LHCN-M2 (cell line): ENCODE data around the gene RBMS2. TPM values are rescaled to one million over a fixed set of nuclear protein-coding genes. Genes with fewer than 3 reads are reported as not detected.

ENCODE experiments used
- DNase-seq: peaks from one replicate; pipeline ENCODE4 v3.0.0-alpha.2; 2012; ENCODE audit warnings: low read depth
- total RNA-seq: library from RNA; depleted of rRNA; stranded (reverse); fragments of >200 nt; gene quantifications from 2 replicates; pipeline ENCODE4 v1.2.3, GENCODE V29; 2014

RBMS2 gene
- total RNA-seq, 1 experiment from 2014 or later = 13.0 TPM

- no peak for DNase-seq
Observed at GRCh38 chr12:56578983-56579546, 57.4 kb downstream of the RBMS2 start.

DNA sequence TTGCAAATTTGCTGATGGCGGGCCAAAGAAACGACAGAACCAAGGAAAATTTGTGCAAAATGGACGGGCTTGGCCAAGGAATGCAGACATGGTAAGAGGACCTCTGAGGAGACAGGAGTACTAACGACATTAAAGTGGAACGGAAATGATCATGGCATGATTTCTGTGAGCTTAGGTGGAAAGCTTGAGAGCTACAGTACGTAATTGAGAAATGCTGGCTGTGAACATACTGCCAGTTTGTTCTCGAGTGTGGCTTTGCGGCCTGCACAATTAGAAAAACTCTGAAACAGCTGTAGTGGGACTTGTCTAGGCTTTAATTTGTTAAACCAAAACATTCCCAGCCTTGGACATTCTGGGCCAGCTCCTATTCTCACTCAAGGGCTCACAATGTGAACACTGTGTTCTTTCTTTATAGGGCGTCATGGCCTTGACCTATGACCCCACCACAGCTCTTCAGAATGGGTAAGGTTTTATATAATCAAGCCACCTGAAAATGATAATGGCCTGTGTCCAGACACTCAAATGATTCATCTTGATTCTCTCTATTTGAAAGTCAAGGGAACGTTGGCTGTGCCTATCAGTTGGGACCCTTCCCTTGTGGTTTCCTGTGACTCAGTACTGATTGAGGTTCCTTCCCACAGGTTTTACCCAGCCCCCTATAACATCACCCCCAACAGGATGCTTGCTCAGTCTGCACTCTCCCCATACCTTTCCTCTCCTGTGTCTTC is 60.0 kb downstream of the RBMS2 start:
- DNase-seq = peak; percentile 63

DNA sequence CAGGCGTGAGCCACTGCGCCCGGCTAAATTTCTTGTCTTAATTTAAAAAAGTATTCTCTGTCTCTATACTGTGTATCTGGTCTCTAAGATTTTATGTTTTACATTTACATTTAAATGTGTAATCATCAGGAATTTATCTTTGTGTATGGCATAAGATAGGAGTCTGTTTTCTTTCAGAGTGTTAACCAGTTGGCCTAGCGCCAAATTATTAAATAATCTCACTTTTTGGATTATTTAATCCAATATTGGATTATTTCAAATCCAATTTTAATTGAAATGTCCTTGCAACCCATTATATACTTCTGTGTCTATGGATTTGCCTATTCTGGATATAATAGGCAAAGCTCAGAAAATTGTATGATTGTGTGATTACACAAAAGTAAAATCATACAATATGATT is 63.5 kb downstream of the RBMS2 start:
- no peak for DNase-seq

- DNase-seq = no peak
Observed at GRCh38 chr12:56589783-56590182, 68.2 kb downstream of the RBMS2 start.

DNA sequence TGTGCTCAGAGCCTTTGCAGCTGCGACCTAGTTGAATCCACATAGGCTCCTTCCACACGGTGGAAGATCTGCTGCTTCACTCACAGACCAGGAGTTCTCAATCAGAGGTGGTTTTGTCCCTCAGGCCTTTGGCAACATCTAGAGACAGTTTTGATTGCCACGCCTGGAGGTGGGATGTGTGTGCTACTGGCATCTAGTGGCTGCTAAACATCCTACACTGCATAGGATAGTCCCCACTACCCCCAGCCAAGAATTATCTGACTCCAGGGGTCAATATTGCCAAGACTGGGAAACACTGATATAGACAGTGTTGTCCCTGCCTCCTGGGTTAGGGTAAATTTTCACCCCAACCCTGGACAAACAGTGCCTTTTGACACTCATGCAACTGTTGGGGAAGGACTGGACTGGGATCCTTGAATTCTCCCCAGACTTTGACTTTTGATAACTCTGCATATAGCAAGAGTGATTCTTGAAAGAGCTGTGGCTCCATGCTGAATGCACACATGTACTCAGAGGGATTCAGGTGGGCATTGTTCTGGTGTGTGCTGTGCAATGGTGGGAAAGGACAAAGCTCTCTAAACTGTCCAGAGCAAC is 68.7 kb downstream of the RBMS2 start:
- DNase-seq = peak; percentile 32

DNA sequence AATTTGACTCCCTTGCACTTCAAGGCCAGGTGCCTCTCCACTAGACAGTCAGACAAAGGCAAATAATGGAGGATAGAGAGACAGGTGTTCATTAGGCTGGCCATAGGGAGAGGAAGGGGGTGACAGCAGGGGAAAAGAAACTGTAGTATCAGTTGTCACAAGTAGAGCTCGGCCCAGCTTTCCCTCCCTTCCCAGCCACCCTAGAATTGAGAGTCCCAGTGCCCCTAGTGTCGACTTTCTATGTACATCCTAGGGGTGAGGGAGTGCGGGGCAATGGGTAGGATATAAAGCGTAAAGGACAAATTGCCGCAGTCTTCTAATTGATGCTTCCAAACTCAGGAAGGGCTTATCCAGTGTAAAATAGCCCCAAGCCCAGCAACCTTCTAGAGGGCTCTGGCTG is 69.5 kb downstream of the RBMS2 start:
- DNase-seq = no peak

GRCh38 chr12:56591961-56592360 is 70.3 kb downstream of the RBMS2 start:
- DNase-seq = no peak

DNA sequence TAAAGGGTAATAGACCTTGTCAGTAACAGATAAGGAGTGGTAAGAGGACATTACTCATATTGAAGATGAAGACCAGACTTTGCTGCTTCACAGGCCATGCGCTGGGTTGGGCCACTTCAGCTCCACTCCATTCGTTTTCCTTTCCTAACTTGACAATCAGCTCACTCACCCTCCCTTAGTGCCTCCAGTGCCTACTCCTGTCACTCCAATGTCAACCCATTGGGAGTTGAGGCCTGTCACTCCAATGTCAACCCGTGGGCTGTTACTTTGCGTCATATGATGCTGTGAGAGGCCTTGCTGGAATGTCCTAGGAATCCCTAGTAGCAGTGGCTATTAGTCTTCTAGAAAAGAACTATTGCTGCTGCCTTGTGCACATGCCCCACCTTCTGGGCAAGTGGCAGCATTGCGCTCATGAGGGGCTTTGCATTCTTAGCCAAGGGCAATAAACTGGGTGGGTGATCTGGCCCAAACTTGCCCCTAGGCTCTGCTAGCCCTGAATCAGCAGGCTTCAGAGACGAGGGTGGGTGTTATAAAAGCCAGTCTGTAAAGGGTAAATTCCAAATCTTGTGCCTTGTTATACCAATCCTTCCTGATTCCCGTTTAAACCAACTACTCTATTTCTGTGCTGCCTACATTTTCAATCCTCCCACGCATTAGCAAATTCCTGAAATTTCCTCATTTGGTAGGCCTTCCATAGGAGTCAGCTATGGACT is 72.4 kb downstream of the RBMS2 start:
- peak; percentile 77 for DNase-seq

DNA sequence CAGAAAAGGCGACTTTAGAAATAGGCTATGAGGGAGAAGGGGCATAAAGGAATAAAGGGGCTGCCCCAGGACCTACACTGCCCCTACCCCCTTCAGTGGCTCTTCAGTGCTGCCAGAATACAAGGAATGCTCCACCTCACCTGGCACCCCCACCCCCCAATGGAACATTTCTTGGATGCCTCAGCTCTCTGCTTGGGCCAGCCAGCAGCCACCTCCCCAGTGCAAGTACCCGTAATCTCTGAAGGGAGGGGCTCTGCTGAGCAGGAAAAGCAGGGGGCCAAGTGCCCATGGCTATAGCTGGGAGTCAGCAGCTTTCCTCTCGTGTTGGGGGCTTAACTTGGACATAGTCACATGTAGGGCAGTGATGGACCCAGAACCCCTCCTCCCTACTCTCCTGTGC is 75.2 kb downstream of the RBMS2 start:
- no peak for DNase-seq

DNA sequence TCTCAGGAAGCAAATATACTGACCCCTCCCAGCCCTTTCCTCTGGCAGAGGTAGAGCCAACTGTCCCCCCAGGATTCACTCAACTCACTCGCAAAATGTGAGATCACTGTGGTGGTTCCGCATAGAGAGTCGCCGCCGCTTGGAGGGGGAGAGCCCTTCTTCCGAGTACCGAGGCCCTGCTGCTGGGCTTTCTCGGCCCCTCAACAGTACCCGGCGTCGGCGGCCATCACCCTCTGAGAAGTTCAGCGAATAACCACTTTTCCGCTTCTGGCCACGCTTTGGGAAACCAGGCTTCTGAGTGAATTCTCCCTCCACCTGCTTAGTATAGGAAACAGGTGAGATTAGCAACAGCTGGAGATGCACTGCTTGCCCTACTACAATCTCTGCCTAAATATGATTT is 77.4 kb downstream of the RBMS2 start:
- DNase-seq = no peak

GRCh38 chr12:56599797-56600196 is 78.2 kb downstream of the RBMS2 start:
- DNase-seq = no peak

- no peak for DNase-seq
Observed at GRCh38 chr12:56600753-56601152, 79.1 kb downstream of the RBMS2 start.

DNA sequence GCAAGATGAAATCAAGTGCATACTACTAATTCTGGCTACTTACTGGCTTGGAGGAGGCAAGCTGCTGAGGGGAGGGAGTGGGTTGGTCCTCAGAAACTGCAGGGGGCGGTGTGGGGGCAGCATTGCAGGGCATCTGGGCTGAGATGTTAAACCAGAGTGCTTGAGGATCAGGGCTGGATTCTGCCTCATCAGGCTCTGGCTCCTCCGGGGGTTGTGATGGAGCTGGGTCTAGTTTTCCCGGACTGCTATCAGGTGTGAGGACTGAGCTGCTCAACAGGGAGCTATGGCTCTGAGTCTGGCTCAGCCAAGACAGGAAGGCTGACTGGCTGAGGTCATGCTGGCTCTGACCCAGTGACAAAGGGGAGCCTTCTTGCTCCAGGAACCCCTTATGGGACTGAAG is 79.9 kb downstream of the RBMS2 start:
- DNase-seq = no peak

DNA sequence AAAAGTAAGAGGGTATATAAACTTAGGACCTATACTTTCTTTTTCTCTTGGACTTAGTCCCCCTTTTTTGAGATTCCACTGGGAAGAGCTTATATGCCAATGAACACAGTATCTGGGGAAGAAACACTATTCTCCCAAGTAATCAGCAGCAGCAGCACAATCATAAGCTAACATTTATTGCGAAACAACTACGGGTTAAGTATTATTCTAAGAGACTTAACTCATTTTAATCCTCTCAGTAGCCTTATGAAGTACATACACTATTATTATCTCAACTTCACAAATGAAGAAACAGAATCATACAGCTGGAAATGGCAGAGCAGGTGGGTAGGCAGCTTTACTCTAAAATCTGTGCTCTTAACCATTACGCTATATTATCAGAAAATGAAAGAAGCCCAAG is 80.6 kb downstream of the RBMS2 start:
- DNase-seq = no peak

- no peak for DNase-seq
Observed at GRCh38 chr12:56604355-56604754, 82.7 kb downstream of the RBMS2 start.

GRCh38 chr12:56614627-56615026 is 93.0 kb downstream of the RBMS2 start:
- no peak for DNase-seq

DNA sequence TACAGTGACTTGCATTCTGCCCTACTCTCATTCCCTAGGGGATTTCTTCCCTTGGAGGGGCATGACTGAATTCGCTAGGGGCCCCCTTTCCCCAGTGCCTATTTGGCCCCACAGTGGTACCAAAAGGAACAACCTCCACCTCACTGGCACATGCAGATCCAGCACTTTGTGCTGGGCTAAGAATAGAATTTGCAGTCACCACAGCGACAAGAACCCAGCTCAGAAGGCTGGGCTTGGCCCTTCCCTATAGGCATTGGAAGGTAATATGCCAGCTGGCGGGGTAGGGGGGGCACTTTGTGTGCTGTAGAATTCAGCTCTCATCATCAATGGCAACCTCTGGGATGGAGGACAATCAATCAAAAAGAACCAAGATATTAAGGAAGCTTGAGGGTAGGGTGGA is 94.6 kb downstream of the RBMS2 start:
- no peak for DNase-seq

- no peak for DNase-seq
Observed at GRCh38 chr12:56616925-56617324, 95.3 kb downstream of the RBMS2 start.

GRCh38 chr12:56622535-56622934 is 100.9 kb downstream of the RBMS2 start:
- no peak for DNase-seq

DNA sequence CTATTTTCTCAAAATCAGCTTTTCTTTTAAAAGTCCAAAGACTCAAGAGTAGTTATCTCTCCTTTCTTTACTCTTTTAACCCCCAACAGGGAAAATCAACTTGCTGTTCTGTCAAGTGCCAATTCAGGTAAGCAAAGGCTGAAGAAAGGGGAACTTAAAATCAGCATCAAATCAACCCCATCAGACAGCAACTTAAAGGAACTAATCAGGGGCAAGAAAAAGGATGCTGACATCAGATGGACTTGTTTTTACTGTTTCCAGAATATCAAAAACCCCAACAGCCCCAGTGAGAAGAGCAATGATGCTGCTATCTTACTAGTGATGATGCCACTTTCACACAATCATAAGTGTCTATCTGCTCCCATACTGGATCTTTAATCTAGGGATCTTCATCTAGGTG is 105.1 kb downstream of the RBMS2 start:
- no peak for DNase-seq

DNA sequence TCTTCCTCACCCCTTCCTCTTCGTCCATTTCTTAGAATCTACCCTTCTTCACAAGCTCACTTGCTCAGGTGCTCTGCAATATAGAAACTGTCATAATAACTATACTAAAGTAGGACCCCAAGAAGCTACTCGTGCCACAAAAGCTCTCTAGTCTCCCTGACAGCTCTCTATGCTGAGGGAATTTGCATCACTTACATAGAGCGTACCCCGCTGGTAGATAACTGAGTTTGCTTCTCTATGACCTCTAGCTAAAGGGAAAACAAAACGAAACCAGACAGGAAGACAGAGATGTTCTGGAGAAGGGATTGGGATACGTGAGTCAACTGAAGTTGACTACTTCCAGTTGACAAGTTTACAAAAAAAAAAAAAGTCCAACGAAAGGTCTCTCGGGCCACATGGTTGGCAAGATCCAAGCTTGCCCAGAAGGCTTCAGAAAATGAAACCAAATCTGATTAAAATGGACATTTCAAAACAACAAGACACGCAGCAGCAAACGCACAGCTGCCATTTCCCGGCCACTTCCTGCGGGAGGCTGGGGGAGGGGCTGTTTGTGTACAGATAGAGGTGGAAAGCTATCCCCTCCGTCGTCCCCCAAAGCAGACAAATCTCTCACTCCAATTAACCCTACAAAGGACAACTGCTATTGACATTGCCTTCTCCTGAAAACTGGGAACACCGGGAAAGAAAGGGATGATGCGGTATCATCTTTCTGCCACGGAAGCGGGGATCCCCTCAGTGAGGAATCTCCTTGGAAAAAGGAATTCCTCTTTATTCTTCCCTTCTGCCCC is 107.2 kb downstream of the RBMS2 start:
- peak; percentile 66 for DNase-seq
